Breast epithelium (tissue), 3 donors: ENCODE measurements around the gene HPX.

Experiments
- POLR2A ChIP-seq: fragments of 450-650 bp; IDR thresholded peaks from one replicate; pipeline ENCODE4 v1.6.1; 2016; ENCODE audit warnings: antibody characterized with exemption, mild to moderate bottlenecking, moderate library complexity
- TF ChIP-seq, protein P1 (sequence below), 3 donors: fragments of 450-650 bp; IDR thresholded peaks; one replicate each; pipeline ENCODE4 v1.5.1; 2016 to 2017; ENCODE audit warnings: antibody characterized with exemption in 3 of 3, mild to moderate bottlenecking in 3 of 3, moderate library complexity in 3 of 3

DNA sequence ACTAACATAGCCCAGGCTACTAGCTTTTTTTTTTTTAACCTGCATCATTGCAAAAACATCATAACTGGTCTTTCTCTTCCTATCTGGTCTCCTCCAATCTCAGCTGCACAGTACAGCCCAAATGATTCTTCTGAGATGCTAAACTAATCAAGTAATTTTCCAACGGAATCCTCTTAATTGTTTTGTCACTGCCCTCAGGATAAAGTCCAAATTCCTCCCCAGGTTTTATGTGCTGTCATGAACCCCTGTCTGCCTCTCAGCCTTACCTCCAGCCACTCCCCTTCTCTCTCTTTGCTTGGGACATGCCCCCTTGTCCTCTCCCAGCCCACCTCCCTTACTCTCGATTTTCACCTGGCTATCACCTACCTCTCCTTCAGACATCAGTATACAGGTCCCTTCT lies 34.4 kb downstream of the HPX start:
- TF ChIP-seq, protein P1, sequence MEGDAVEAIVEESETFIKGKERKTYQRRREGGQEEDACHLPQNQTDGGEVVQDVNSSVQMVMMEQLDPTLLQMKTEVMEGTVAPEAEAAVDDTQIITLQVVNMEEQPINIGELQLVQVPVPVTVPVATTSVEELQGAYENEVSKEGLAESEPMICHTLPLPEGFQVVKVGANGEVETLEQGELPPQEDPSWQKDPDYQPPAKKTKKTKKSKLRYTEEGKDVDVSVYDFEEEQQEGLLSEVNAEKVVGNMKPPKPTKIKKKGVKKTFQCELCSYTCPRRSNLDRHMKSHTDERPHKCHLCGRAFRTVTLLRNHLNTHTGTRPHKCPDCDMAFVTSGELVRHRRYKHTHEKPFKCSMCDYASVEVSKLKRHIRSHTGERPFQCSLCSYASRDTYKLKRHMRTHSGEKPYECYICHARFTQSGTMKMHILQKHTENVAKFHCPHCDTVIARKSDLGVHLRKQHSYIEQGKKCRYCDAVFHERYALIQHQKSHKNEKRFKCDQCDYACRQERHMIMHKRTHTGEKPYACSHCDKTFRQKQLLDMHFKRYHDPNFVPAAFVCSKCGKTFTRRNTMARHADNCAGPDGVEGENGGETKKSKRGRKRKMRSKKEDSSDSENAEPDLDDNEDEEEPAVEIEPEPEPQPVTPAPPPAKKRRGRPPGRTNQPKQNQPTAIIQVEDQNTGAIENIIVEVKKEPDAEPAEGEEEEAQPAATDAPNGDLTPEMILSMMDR (IDR thresholded peaks at IDR 0.05), result no peak
- no peak for TF ChIP-seq POLR2A
